Gastroesophageal sphincter (tissue), 4 donors: Measurements from ENCODE around the gene SPSB1. TPM values are rescaled to one million over a fixed set of nuclear protein-coding genes. Genes with fewer than 3 reads are reported as not detected.

Source experiments
- ATAC-seq: fragments of 150-250 bp; one replicate; pipeline ENCODE4 v1.9.1; 2016; ENCODE audit warnings: mild to moderate bottlenecking, moderate library complexity
- H3K27ac ChIP-seq, 4 donors: fragments of 200-600 bp; sonication (generic) in 3 of 4; 1 replicate in 3 of 4; 2 replicates in 1 of 4; pipeline ENCODE4 v1.5.1; 2016 to 2019
- H3K27me3 ChIP-seq: fragments of 200-600 bp; sonication (generic); one replicate; pipeline ENCODE4 v1.5.1; 2019
- H3K36me3 ChIP-seq, 2 donors: fragments of 200-600 bp; sonication (generic); one replicate each; pipeline ENCODE4 v1.5.1; 2019; ENCODE audit warnings: control low read depth in 1 of 2
- H3K4me1 ChIP-seq, 3 donors: fragments of 200-600 bp; sonication (generic); 1 replicate in 2 of 3; 2 replicates in 1 of 3; pipeline ENCODE4 v1.5.1; 2016 to 2019; ENCODE audit warnings: control low read depth in 2 of 3
- H3K4me3 ChIP-seq, 2 donors: fragments of 200-600 bp; sonication (generic); one replicate each; pipeline ENCODE4 v1.5.1; 2019; ENCODE audit warnings: mild to moderate bottlenecking in 1 of 2, moderate library complexity in 1 of 2
- H3K9me3 ChIP-seq, 3 donors: fragments of 200-600 bp; sonication (generic); one replicate each; pipeline ENCODE4 v1.5.1; 2017 to 2019; ENCODE audit warnings: control low read depth in 2 of 3
- CTCF ChIP-seq, 4 experiments: fragments of 200-600 bp in 2 of 4; fragments of 450-650 bp in 2 of 4; sonication (generic) in 1 of 4; IDR thresholded peaks; one replicate each; pipeline ENCODE4 v1.5.1; 2017 to 2019; ENCODE audit warnings: antibody characterized with exemption in 4 of 4, mild to moderate bottlenecking in 2 of 4, moderate library complexity in 2 of 4
- EP300 ChIP-seq: sonication (generic); formaldehyde crosslinking; IDR thresholded peaks from one replicate; pipeline ENCODE4 v1.6.1; 2017; ENCODE audit warnings: antibody characterized with exemption, mild to moderate bottlenecking
- POLR2A ChIP-seq, 2 donors: fragments of 450-650 bp; IDR thresholded peaks; one replicate each; pipeline ENCODE4 v1.6.1; 2017; ENCODE audit warnings: antibody characterized with exemption in 2 of 2, mild to moderate bottlenecking in 2 of 2, moderate library complexity in 1 of 2
- POLR2AphosphoS5 ChIP-seq: sonication (generic); formaldehyde crosslinking; IDR thresholded peaks from one replicate; pipeline ENCODE4 v1.6.1; 2017; ENCODE audit warnings: antibody characterized with exemption
- WGBS, 2 donors: methylation state at CpG; one replicate each; pipeline ENCODE4 v1.1.5; 2018; ENCODE audit warnings: low coverage in 1 of 2; 5-methylcytosine and 5-hydroxymethylcytosine counted together
- total RNA-seq, 4 donors: library from RNA; depleted of rRNA; stranded (reverse); fragments of >200 nt; gene quantifications; one replicate each; pipeline ENCODE4 v1.1.0, GENCODE V29; 2016

Gene SPSB1
- total RNA-seq, 4 donors from 2014 or later, result 56.3 to 111 (median 99.5) TPM

- H3K4me3 ChIP-seq, result no peak overlapping the region
- no peaks in the 10 kb centered on the region for H3K27me3 ChIP-seq
- H3K27ac ChIP-seq, result peak overlapping the region in 3 of 4 donors; percentile 13 to 45 (median 31)
- no peaks in the 10 kb centered on the region for H3K36me3 ChIP-seq
- 100% methylated on average over 1 of the region's 21 CpGs; no CpG with 5 or more reads in 1 of the 2 donors for WGBS, 2 donors
- TF ChIP-seq POLR2A (IDR thresholded peaks at IDR 0.05) (no peak), CTCF (IDR thresholded peaks at IDR 0.05) (no peak), POLR2AphosphoS5 (peak; percentile 25)
- peaks cover 0 to 39% (median 16%) of the 10 kb centered on the region in 3 donors for H3K4me1 ChIP-seq
- peaks cover 0 to 8% (median 0%) of the 10 kb centered on the region in 3 donors for H3K9me3 ChIP-seq
- ATAC-seq, result peak; percentile 69
Measured at GRCh38 chr1:9399510-9400424, 107.1 kb downstream of the SPSB1 start.

GRCh38 chr1:9400425-9401079 lies 107.9 kb downstream of the SPSB1 start:
- no peaks in the 10 kb centered on the region for H3K9me3 ChIP-seq
- peaks cover 0 to 39% (median 16%) of the 10 kb centered on the region in 3 donors for H3K4me1 ChIP-seq
- TF ChIP-seq EP300 (no peak), CTCF (IDR thresholded peaks at IDR 0.05) (no peak), POLR2AphosphoS5 (no peak), POLR2A (IDR thresholded peaks at IDR 0.05) (no peak)
- no peak for ATAC-seq
- H3K36me3 ChIP-seq, result no peaks in the 10 kb centered on the region
- no peaks in the 10 kb centered on the region for H3K27me3 ChIP-seq
- H3K4me3 ChIP-seq, result no peak overlapping the region
- peak overlapping the region in 3 of 4 donors; percentile 13 to 45 (median 31) for H3K27ac ChIP-seq
- 20% methylated on average over 2 of the region's 13 CpGs; no CpG with 5 or more reads in 1 of the 2 donors for WGBS, 2 donors

- Histone ChIP-seq H3K36me3 (no peaks in the 10 kb centered on the region), H3K4me1 (peaks cover 0 to 39% (median 16%) of the 10 kb centered on the region in 3 donors), H3K9me3 (no peaks in the 10 kb centered on the region), H3K27me3 (no peaks in the 10 kb centered on the region), H3K27ac (no peak overlapping the region), H3K4me3 (no peak overlapping the region)
- ATAC-seq, result no peak
- WGBS, 2 donors, result no CpG with 5 or more reads among the region's 15 CpGs
- no peak for TF ChIP-seq POLR2A (IDR thresholded peaks at IDR 0.05)
Measured at GRCh38 chr1:9401080-9401453, 108.4 kb downstream of the SPSB1 start.

GRCh38 chr1:9402256-9402616 lies 109.5 kb downstream of the SPSB1 start:
- WGBS, 2 donors, result 100% methylated on average over 1 of the region's 7 CpGs; no CpG with 5 or more reads in 1 of the 2 donors
- no peaks in the 10 kb centered on the region for H3K36me3 ChIP-seq
- ATAC-seq, result no peak

More at GRCh38 chr1:9402256-9402616, 109.5 kb downstream of the SPSB1 start:
- Histone ChIP-seq H3K9me3 (no peaks in the 10 kb centered on the region), H3K27ac (peak overlapping the region in 1 of 4 donors; percentile 29), H3K4me1 (peaks cover 0 to 39% (median 16%) of the 10 kb centered on the region in 3 donors), H3K4me3 (no peak overlapping the region), H3K27me3 (no peaks in the 10 kb centered on the region)
- TF ChIP-seq POLR2A (IDR thresholded peaks at IDR 0.05), result no peak
- no peak for TF ChIP-seq POLR2AphosphoS5
- TF ChIP-seq CTCF (IDR thresholded peaks at IDR 0.05), result no peak
- no peak for TF ChIP-seq EP300
